ENCODE measurements around the gene SGTA.

Gene SGTA

GRCh38 chr19:2805261-2805900 lies 22.3 kb upstream of the SGTA start:
- no peak for TF ChIP-seq CTCF (IDR thresholded peaks at IDR 0.05; ENCODE audit: extremely low read depth, insufficient read depth, missing control alignments)
- in situ Hi-C loops (cut with MboI; ENCODE audit: low pct_unique_long_range_greater_than_20kb, low sequenced_read_pairs, unreplicated experiment), result no loop called here

GRCh38 chr19:2804156-2805004 lies 21.3 kb upstream of the SGTA start:
- TF ChIP-seq CTCF (IDR thresholded peaks at IDR 0.05; ENCODE audit: extremely low read depth, insufficient read depth, missing control alignments), result no peak
- in situ Hi-C loops (cut with MboI; ENCODE audit: low pct_unique_long_range_greater_than_20kb, low sequenced_read_pairs, unreplicated experiment), result no loop called here
- no peak for DNase-seq (ENCODE audit: low spot score)

More at GRCh38 chr19:2805261-2805900, 22.3 kb upstream of the SGTA start:
- DNase-seq (ENCODE audit: low spot score), result no peak

- in situ Hi-C loops (cut with MboI; ENCODE audit: low pct_unique_long_range_greater_than_20kb, low sequenced_read_pairs, unreplicated experiment), result no loop called here
- no peak for DNase-seq (ENCODE audit: low spot score)
- no peak for TF ChIP-seq CTCF (IDR thresholded peaks at IDR 0.05; ENCODE audit: extremely low read depth, insufficient read depth, missing control alignments)
Observed at GRCh38 chr19:2803486-2804155, 20.5 kb upstream of the SGTA start.

- TF ChIP-seq CTCF (IDR thresholded peaks at IDR 0.05; ENCODE audit: extremely low read depth, insufficient read depth, missing control alignments), result no peak
- DNase-seq (ENCODE audit: low spot score), result no peak
- in situ Hi-C loops (cut with MboI; ENCODE audit: low pct_unique_long_range_greater_than_20kb, low sequenced_read_pairs, unreplicated experiment), result no loop called here
Observed at GRCh38 chr19:2802826-2803225, 19.8 kb upstream of the SGTA start.

GRCh38 chr19:2800506-2800905 lies 17.4 kb upstream of the SGTA start:
- in situ Hi-C loops (cut with MboI; ENCODE audit: low pct_unique_long_range_greater_than_20kb, low sequenced_read_pairs, unreplicated experiment), result no loop called here
- DNase-seq (ENCODE audit: low spot score), result no peak
- no peak for TF ChIP-seq CTCF (IDR thresholded peaks at IDR 0.05; ENCODE audit: extremely low read depth, insufficient read depth, missing control alignments)

- no peak for DNase-seq (ENCODE audit: low spot score)
- in situ Hi-C loops (cut with MboI; ENCODE audit: low pct_unique_long_range_greater_than_20kb, low sequenced_read_pairs, unreplicated experiment), result no loop called here
- no peak for TF ChIP-seq CTCF (IDR thresholded peaks at IDR 0.05; ENCODE audit: extremely low read depth, insufficient read depth, missing control alignments)
Observed at GRCh38 chr19:2799273-2800020, 16.4 kb upstream of the SGTA start.
